HG02852 (cell line): ENCODE data around the gene ALOX12B.
"Not testable (repeated sequence)": the region's sequence is repeated elsewhere in the genome, so short reads cannot be mapped to it uniquely, and the experiment has no call there.

ENCODE experiments used
- ATAC-seq: cut with Tn5 transposase; IDR thresholded peaks from one replicate; pipeline ENCODE4 v1.9.1; 2021; ENCODE audit warnings: mild to moderate bottlenecking, moderate library complexity; ENCODE audit not compliant: unreplicated experiment

The ALOX12B gene

DNA sequence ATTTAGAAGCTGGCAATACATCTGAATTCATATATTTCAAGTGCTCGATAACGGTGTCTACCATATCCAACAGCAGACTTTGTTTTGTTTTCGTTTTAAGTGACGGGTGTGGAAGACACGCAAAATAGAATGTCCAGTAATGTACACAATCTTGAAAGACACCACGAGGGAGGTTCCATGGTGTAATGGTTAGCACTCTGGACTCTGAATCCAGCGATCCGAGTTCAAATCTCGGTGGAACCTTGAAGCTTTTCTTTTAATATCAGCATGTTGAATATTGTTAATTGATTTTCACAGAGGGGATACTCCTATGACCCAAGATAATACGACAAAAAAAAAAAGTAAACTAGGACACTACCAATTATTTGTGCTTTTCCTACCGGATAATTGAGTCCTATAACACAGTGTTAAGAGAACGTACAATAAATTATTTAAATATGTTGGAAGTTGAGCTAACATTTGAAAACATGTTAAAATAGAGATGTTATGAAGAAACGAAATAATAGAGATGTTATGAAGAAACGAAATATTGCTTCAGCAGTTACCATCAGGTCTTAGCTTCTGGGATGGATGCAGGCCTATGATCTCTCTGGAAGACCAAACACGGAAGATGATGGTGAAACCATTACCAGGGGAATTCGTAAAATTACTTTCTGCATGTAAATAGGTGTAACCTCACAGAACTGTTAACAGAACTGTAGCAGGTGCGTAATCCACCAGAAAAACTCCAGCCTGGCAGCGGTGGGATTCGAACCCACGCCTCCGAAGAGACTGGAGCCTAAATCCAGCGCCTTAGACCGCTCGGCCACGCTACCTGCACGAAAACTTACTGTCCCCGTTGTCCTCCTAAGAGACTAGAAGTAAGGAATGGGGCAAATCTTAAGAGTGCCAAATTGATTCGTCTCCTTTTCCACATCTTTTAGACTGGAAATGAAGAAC is 32.3 kb upstream of the ALOX12B start:
- peak; percentile 25 for ATAC-seq

DNA sequence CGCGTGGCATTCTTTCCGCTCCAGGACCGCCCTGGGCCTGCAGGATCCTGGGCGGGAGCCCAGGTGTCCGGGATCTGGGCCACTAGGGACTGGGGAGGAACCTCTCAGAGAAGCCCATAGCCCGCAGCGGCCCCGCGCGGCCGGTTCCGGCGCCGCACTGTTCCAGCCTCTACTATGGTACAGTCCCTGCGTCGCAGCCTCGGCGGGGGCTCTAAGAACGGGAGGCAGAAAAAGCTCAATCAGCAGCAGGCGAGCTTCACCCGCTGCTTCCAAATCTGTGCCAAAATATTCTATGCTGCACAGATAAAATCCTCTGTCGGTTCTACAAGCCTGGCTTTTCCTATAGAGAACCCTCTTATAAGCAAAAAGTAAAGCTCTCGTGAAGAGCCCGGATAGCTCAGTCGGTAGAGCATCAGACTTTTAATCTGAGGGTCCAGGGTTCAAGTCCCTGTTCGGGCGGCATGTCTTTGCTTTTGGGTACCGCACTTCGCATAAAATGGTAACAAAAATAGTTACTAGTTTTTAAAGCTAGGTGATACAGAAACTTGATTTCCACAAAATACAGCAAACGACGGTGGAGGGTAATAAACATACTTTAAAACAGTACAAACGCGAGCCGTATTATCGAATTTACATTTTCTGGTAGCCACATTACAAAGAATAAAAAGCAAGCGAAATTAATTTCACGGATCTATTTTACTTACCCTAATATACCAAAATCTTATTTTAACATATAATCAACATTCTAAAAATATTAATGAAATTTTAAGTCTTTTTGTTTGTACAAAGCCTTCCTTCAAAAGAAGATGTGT is 31.5 kb upstream of the ALOX12B start:
- ATAC-seq: no peak

DNA sequence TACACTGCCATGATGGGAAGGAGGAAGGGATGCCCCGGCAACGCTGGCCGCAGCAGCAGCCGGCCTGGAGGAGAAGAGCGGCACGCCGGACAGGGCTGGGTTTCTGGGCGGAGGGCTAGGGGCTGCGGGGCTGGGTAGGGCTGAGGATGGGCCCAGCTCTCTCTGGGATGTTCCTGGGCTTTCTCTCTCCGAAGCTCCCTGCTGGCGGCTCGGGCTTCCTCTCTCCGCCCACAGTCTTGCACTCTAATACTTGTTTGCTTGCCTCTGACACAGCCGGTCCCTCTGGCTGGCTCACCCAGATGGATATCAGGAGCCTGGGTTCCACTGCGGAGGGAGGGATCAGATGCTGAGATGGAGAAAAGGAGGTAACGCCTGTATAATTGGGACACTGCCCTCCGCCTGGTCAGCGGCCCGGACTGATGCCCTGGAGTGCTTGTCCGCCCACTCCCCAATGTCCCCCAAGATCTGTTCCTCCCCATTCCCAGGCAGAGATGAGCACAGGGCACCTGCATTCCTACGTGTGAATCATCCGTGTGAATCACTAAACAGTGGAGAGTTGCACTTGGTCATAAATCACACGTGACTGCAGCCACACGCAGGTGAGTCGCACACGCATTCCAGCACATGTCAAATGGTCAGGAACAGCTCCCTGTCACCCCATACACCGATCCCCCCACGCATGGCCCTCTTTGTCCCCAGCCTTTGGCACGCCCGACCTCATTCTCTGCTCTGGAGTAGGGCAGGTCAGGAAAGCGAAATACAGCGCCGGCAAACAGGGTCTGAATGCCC is 30.7 kb upstream of the ALOX12B start, which contains the start of gene ALOXE3:
Gene ALOXE3, minus strand, starts transcription at position 535 of the 789 bp plus-strand sequence. Its CDS starts 524 bp downstream, at position 11.
- ATAC-seq: no peak

DNA sequence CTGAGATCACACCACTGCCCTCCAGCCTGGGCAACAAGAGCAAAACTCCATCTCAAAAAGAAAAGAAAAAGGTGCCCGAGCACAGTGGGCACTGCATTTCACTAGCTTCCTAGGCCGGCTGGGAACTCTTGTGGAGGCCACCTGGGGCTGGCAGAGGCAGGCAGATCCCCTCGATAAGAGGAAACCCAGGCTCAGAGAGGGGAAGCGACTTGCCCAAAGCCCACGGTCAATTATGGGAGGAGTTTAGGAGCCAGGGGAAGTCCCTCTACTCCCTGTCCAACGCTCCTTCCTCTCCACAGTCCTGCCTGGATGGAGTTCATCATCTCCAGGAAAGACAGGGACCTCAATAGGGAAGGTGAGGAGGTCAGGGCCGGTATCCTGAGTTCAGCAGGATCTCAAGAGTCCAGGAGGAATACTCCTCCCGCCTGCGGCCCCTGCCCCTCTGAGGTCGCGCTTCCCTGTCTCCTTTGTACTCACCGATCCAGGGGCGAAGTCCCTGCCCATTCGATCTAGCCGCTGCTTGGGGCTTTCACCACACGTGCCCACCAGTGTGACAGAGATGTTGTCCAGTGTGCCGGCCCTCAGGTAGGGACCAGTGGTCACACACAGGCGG is 30.0 kb upstream of the ALOX12B start:
- ATAC-seq: no peak

DNA sequence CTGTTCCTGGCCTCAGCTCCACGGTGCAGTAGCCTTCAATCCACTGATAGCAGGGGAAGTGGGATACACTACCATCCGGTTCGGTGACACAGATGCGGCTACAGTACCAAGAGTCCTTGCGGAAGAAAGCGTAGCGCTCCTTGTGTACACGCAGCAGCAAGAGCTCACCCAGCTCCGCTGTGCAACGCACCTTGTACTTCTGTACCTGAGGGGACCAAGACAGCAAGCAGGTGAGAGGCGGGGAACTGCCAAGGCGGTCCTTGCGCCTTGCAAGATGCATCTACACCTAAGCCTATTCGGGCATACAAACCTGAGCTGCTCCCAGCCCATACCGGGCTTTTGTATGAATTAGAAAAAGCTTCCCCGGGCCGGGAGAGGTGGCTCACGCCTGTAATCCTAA is 29.3 kb upstream of the ALOX12B start:
- no peak for ATAC-seq

DNA sequence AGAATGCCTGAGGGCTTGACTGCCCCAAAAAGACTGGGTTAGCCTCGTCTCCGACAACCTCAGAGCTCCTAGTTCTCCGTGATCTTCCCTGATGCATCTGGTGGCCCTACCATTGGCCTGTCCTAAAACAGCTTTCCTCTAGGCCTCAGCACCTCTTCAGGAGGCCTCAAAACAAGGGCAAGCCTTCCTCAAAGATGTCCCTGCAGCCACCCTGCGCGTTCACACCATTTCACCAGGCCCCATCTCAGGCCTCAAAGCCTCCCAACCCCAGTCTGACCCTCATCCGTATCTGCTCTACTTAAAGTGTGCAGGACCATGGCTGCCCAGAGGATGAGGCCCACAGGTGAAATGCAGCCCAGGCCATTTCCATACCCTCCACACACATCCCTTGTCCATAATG is 23.4 kb upstream of the ALOX12B start:
- no peak for ATAC-seq

DNA sequence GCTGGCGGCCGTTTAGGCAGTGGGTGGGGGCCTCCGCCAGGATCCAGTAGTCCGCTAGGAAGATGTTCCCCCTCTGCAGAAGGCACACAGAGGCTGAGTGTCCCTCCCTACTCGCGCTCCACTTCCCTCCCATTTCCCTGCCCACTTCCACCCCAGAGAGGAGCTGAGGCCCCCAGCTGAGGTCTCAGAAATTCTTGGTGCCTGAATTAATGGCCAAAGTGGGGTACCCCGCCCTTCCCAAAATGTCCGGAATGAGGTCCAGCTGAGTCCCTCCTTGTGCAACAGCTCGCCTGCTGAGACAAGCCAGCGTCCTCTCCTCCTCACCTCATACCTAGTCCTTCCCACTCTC is 22.9 kb upstream of the ALOX12B start:
- ATAC-seq: no peak

DNA sequence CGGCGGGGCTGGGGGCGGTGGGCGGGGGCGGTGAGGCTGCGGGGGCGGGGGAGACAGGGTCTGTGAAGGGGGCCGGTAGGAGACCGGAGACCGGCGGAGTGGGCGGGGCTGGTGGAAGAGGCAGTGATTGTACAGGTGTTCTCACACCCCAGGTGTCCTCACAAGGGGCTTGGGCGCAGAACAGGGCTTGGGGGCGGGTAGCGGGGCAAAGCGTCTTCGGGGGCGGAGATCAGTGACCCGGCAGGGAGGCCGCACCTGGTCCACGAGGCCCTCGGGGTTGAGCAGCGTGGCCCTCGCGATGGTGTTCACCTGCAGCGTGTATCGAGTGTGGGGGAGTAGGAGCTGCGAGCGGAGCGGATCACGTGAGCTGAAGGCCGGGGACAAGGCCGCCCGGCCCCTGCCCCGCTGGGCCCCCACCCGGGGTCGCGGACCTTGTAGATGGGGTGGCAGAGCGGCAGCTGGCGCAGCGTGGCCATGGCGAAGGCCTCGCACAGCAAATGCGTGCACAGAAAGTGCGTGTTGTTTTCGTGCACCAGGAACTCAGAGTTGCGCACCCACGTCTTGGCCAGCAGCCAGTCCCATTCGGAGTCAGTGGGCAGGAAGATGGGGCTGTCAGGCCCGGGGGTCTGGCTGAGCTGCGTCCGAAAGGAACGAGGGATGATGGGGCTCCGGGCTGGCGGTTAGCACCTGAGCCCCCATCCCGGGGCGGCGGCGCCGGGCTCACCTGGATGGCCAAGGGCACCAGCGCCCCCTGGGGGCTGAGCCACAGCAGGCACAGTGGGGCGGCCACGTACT is 22.3 kb upstream of the ALOX12B start:
- ATAC-seq: no peak

DNA sequence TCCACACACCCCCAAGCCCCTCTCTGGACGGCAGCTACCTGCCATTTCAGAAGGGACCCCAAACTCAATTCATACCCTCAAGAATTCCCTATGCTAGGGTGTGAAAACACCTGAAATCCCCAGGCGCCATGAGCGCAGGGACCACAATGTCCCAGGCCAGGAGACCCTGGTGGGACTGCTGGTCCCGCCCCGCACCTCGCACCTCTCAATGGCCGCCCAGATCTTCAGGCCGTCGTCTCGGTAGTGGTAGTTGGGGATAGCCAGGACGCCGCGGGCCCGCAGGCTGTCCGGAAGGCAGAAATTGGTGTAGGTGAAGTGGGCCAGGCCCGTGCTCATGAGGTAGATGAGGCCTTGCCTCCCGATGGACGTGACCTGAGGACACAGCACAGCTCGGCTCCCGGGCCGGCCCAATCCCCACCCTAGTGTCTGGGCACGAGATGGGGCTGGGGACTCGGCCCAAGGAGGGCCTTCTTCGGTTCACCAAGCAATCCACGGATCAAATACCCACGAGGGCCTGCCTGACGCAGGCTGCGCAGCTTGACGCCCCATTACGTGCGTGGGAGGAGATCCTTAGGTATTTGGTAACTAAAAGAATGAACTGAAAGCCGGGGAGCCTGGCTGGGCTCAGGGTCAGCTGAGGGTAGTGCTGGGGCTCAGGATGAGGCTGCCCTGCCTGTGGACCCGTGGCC is 21.6 kb upstream of the ALOX12B start:
- no peak for ATAC-seq

DNA sequence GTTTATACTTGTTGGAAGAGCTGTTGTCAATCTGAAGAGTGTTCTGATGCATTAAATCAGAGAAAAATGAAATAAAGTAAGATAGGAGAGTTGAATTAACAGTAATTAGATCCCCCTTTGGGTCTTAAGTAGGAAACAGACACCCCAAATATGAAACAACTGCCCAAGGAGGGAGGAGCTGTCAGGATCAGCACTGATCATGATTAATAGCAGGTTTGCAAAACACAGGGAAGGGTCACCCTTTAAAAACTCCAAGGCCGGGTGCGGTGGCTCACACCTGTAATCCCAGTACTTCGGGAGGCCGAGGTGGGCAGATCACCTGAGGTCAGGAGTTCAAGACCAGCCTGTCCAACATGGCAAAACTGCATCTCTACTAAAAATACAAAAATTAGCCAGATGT is 19.5 kb upstream of the ALOX12B start:
- ATAC-seq: not testable (repeated sequence)

DNA sequence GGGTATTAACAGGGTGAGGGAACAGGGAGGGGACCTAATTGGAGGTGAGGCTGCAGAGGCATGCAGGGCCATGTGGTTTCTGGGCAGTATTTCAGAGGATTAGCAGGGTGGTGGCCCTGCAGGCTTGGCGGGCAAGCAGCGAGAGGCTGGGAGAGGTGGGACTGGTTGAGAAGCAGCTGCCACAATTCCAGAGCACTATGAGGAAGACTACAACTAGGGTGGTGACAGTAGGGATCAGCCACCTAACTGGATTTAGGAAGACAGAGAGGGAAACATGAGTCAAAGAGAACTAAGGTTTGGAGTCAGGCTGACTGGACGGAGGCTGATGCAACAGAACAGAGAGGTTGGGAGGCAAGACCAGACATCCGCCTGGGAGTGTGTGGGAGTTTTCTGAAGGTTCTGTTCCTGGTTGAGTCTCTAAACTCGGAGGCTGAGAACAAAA is 18.5 kb upstream of the ALOX12B start:
- ATAC-seq: no peak

DNA sequence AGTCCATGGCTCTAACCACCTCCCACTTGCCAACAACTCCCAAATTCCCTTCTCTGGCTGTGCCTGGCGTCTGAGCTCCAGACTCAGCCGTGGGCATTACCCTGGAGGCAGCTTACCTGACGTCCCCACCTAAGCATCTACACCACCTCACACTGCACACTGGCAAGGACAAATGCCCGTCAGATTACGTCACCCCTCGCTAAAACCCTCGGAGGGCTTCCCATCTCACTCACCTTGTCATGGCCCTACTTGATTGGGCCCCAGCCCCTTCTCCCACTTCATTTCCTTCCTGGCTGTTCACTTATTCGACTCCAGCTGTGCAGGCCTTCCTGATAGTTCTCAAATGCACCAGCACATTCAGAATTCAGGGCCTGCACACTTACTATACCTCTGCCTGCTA is 17.4 kb upstream of the ALOX12B start:
- no peak for ATAC-seq

DNA sequence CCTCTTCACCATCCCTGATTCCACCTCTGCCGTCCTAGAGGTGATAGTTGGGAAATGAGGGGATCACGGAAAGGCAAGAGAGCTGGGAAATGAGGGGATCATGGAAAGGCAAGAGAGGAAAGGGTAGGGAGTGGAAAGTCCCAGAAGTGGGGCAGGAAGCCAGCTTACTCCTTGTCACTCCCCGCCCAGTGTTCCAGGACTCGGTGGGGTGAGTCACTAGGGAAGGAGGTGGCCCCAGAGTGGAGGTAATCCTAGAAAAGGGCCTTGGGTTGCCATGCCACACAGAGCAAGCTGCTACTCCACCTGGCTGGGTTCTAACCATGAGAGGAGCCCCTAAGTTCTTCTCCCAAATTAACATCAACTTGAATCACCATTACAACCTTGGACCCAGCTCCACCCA is 16.0 kb upstream of the ALOX12B start:
- ATAC-seq: no peak

DNA sequence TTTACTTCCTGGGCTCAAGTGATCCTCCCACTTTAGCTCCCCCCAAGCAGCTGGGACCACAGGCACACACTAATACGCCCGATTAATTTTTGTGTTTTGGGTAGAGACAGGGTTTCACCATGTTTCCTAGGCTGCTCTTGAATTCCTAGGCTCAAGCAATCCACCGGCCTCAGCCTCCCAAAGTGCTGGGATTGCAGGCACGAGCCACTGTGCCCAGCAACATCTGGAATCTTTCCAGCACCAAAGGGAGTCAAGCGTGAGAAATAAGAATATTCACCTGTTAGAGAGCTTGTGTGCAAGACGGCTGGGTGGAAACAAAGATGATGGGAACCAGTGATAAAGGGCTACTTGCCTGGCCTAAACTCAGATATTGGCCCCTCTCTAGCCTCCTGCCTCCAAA is 14.2 kb upstream of the ALOX12B start:
- no peak for ATAC-seq

DNA sequence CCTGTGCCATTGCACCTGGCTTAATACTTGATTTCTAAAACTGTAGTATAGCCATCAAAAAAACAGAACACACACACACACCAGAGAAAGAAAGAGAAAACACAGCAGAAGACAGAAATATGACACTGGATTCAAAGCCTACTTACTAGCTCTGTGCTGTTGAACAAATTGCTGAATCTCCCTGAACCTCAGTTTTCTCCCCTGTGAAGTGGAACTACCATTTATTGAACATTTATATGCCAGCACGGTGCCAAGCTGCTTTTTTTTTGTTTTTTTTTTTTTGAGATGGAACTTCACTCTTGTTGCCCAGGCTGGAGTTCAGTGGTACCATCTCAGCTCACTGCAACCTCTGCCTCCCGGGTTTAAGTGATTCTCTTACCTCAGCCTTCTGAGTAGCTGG is 13.2 kb upstream of the ALOX12B start:
- ATAC-seq: no peak

DNA sequence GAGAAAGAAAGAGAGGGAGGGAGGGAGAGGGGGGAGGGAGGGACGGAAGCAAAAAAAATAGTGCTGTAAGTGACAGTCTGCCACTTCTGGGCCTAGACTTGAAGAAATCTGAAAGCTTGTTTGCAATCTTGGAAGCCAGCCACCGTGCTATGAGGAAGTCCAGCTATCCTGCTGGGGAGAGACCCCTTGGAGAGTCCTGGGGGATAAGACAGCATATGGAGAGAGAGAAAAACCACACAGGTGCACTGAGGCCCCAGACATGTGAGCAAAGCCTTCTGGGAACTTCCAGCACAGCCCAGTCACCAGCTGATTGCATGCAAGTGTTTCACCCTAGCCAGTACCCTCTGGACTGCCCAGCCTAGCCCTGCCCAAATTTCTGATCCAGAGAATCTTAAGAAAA is 12.6 kb upstream of the ALOX12B start:
- no peak for ATAC-seq

DNA sequence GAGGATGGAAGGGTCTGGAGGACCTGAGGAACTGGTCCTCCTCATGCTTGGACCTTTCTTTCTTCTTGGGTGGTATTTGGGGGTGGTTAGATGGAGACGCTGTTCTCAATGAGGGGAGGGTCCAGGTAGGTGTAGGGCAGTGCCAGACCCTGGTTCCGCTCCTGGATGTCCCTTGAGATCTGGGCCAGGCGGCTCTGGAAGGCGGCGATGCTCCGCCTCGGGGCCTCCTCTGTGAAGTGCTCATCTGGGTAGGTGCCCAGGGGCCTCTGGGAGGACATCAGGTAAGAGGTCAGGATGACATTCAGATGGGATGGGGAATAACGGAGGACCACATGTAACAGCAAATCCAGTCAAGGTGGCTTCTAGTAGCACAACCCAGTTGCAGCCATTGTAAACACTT is 9.0 kb upstream of the ALOX12B start:
- no peak for ATAC-seq

DNA sequence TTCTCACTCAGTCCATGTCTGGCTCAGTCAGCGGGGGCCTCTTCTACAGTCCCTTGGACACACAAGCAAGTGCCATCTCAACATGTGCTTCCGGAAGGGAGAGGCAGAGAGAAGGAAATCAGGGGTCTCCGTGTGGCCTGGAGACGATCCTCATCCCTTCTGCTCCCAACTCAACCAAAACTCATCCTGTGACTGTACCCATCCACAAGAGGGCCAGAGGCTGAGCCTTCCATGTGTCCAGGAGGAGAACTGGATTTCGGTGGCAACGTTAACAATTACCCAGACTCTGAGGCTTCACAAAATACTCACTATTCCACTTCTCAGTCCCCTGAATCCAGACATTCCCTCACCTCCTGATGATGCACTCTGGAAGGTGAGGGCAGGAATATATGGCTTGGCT is 7.8 kb upstream of the ALOX12B start:
- no peak for ATAC-seq

DNA sequence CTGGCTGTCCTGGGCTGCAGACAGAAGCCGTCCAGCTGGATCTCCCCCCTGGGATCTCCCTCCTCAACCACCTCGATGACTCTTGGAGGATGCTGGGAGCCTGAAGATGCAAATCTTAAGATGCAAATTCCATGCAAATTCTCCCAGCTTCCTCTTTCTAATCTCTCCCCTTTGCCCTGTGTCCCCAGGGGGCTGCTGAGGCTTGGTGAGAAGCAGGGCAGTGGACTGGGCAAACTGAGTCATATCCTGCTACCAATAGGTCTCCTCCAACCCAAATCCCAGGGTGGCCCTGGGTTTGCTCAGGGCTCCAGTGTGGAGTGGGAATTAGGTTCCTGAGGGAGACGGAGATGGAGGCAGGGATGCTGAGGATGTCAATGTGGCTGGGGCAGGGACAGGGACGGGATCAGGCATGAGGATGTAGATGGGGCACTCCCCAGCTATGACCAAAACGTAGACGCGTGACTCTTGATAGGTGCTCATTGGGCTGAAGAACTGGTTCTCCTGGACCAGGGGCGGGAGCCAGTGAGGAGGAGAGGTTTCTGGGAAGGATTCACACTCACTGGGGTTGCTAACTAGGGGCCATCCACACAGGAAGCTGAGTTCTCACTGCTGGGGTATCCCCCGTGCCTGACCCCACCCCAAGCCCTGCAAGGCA is 3.6 kb upstream of the ALOX12B start:
- ATAC-seq: no peak
